B cell (primary cell): ENCODE measurements around the gene DENND2A. TPM values are rescaled to one million over a fixed set of nuclear protein-coding genes. Genes with fewer than 3 reads are reported as not detected.

Experiments used
- ATAC-seq: fragments of 200-7000 bp; cut with Tn5 transposase; one replicate; pipeline ENCODE4 v1.10.0; 2021; ENCODE audit warnings: low read depth, mild to moderate bottlenecking, moderate number of reproducible peaks, moderate library complexity
- CTCF ChIA-PET: fragments of 350-600 bp; sonication (Branson Sonifier 250); formaldehyde crosslinking; loops from one replicate; lab custom pipeline; 2021; ENCODE audit warnings: antibody characterized with exemption, inconsistent platforms; lab: Charles Lee
- POLR2A ChIA-PET: fragments of 350-600 bp; sonication (Branson Sonifier 250); formaldehyde crosslinking; loops from one replicate; lab custom pipeline; 2021; ENCODE audit warnings: antibody characterized with exemption; lab: Charles Lee
- DNase-seq: peaks from one replicate; pipeline ENCODE4 v3.0.0; 2013
- H2AFZ ChIP-seq: 2 replicates; pipeline ENCODE4 v1.6.1; 2012; ENCODE audit warnings: mild to moderate bottlenecking, low read depth, low read length; ENCODE audit not compliant: insufficient read depth, poor library complexity, severe bottlenecking
- H3K27ac ChIP-seq, 2 donors: 1 replicate in 1 of 2; 2 replicates in 1 of 2; pipeline ENCODE4 v1.5.1; 2012 to 2013; ENCODE audit warnings: low read length in 2 of 2, mild to moderate bottlenecking in 2 of 2, moderate library complexity in 1 of 2
- H3K27me3 ChIP-seq, 4 experiments: fragments of 200-600 bp in 1 of 4; sonication (generic) in 1 of 4; replicated peaks in 1 of 4; 1 replicate in 2 of 4; 2 replicates in 2 of 4; pipeline versions ENCODE4 v1.6.1 to v1.7.0; 2013 to 2016; ENCODE audit warnings: low read length in 3 of 4, mild to moderate bottlenecking in 2 of 4, mixed read lengths in 1 of 4, moderate library complexity in 1 of 4; ENCODE audit not compliant: insufficient read depth in 4 of 4, control insufficient read depth in 3 of 4; ENCODE audit errors: control extremely low read depth in 1 of 4
- H3K36me3 ChIP-seq, 2 experiments: replicated peaks in 1 of 2; 1 replicate in 1 of 2; 2 replicates in 1 of 2; pipeline versions ENCODE4 v1.6.1 to v1.7.1; 2013; ENCODE audit warnings: low read length in 1 of 2; ENCODE audit not compliant: insufficient read depth in 2 of 2, control insufficient read depth in 1 of 2; ENCODE audit errors: control extremely low read depth in 1 of 2, extremely low read depth in 1 of 2
- H3K4me1 ChIP-seq, 2 donors: fragments of 200-600 bp in 1 of 2; sonication (generic) in 1 of 2; 1 replicate in 1 of 2; 2 replicates in 1 of 2; pipeline versions ENCODE4 v1.5.1 to v1.6.1; 2013 to 2017; ENCODE audit warnings: low read length in 2 of 2; ENCODE audit not compliant: control insufficient read depth in 2 of 2, insufficient read depth in 2 of 2
- H3K4me2 ChIP-seq: replicated peaks from 2 replicates; pipeline ENCODE3; 2012; ENCODE audit warnings: mild to moderate bottlenecking, low read depth, low read length; ENCODE audit not compliant: poor library complexity, severe bottlenecking
- H3K4me3 ChIP-seq, 5 experiments: fragments of 200-600 bp in 1 of 5; sonication (generic) in 1 of 5; 1 replicate in 3 of 5; 2 replicates in 2 of 5; pipeline versions ENCODE4 v1.5.1 to v1.7.0; 2011 to 2016; ENCODE audit warnings: low read length in 4 of 5, mild to moderate bottlenecking in 4 of 5, low read depth in 2 of 5, control low read depth in 1 of 5, moderate library complexity in 1 of 5; ENCODE audit not compliant: insufficient read depth in 1 of 5; ENCODE audit errors: control extremely low read depth in 1 of 5, extremely low read depth in 1 of 5
- H3K79me2 ChIP-seq: fragments of 200-600 bp; sonication (generic); one replicate; pipeline ENCODE4 v1.6.0; 2016; ENCODE audit warnings: low read length; ENCODE audit not compliant: control insufficient read depth, insufficient read depth
- H3K9ac ChIP-seq: fragments of 200-600 bp; sonication (generic); 2 replicates; pipeline ENCODE4 v1.6.1; 2017; ENCODE audit warnings: mild to moderate bottlenecking, low read length, moderate library complexity
- H3K9me3 ChIP-seq, 3 donors: one replicate each; pipeline versions ENCODE4 v1.6.1 to v1.7.1; 2013; ENCODE audit warnings: low read length in 2 of 3; ENCODE audit not compliant: control insufficient read depth in 2 of 3, insufficient read depth in 1 of 3; ENCODE audit errors: control extremely low read depth in 1 of 3
- H4K20me1 ChIP-seq: 2 replicates; pipeline ENCODE4 v1.6.0; 2012; ENCODE audit warnings: mild to moderate bottlenecking, low read length; ENCODE audit not compliant: insufficient read depth, control insufficient read depth, poor library complexity, severe bottlenecking
- H3K27ac Mint-ChIP-seq: one replicate; pipeline ENCODE4 v1.8.0; 2021; ENCODE audit warnings: mixed read lengths
- H3K27me3 Mint-ChIP-seq: one replicate; pipeline ENCODE4 v1.8.0; 2021; ENCODE audit warnings: mixed read lengths
- H3K4me1 Mint-ChIP-seq: one replicate; pipeline ENCODE4 v1.8.0; 2021; ENCODE audit warnings: mixed read lengths
- H3K4me3 Mint-ChIP-seq: one replicate; pipeline ENCODE4 v1.8.0; 2021; ENCODE audit warnings: mixed read lengths
- H3K9me3 Mint-ChIP-seq: one replicate; pipeline ENCODE4 v1.8.0; 2022; ENCODE audit warnings: mixed read lengths; ENCODE audit not compliant: insufficient read depth
- EZH2 ChIP-seq: IDR thresholded peaks from 2 replicates; pipeline ENCODE4 v1.6.1; 2012; ENCODE audit warnings: borderline replicate concordance, low read depth, mild to moderate bottlenecking, moderate library complexity, low read length; ENCODE audit not compliant: insufficient read depth, poor library complexity, severe bottlenecking
- WGBS: methylation state at CpG from one replicate; pipeline ENCODE4 v1.1.5; 2013; ENCODE audit warnings: missing lambda C conversion rate; ENCODE audit not compliant: insufficient coverage; 5-methylcytosine and 5-hydroxymethylcytosine counted together
- intact Hi-C: fragments of 100-400 bp; cut with micrococcal nuclease; formaldehyde crosslinking; loops from one replicate; pipeline ENCODE4 v1.10.0; 2022
- polyA plus RNA-seq: library from polyadenylated mRNA; depleted of rRNA; stranded (reverse); fragments of >200 nt; gene quantifications from 2 replicates; pipeline ENCODE4 v1.2.3, GENCODE V29; 2012
- total RNA-seq, 2 donors: library from RNA; stranded (reverse); fragments of 120-200 nt in 1 of 2; gene quantifications; 1 replicate in 1 of 2; 2 replicates in 1 of 2; pipeline versions ENCODE4 v1.2.3 to v1.2.4, GENCODE V29; 2013 to 2022
- TF ChIP-seq, protein P1 (sequence below): fragments of 200-600 bp; IDR thresholded peaks from one replicate; pipeline ENCODE4 v1.8.0; 2022; ENCODE audit warnings: antibody characterized with exemption, mild to moderate bottlenecking

The DENND2A gene
- total and polyA plus RNA-seq, 2 donors (not counting 1 experiment from before 2014, with no cell fraction given): 0.31 TPM; not detected in 1

DNA sequence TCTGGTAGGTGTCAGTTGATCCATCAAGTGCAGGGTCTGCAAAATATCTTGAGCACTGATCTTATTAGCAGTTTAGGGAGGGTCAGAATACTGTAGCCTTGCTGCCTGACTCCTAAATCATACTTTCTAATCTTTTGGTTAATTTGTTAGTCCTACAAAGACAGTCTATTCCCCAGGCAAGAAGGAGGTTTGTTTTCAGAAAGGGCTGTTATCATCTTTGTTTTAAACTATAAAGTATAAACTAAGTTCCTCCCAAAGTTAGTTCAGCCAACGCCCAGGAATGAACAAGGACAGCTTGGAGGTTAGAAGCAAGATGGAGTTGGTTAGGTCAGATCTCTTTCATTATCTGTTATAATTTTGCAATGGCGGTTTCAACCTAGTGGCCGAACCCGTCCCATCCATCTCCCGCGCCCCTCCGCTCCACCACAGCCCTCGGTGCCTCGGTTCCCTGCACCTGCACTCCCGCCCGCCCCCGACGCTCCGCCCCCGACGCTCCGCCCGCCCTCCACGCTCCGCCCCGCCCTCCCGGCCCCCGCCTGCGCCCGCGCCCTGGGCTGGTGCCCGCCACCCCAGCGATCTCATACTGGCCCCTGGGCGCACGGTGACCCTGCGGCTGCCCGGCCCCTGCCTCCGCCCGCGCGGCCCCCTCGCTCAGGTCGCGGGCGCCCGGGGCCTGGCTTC lies 31.9 kb upstream of the DENND2A start, which contains the start of gene ADCK2:
Gene ADCK2, plus strand, starts transcription at position 564 of the 681 bp plus-strand sequence. CDS start 386 bp downstream, outside the sequence.
- CTCF ChIA-PET: interaction anchor here (1.0 to 1.7 kb wide), 3 partner anchors 12 to 1066 kb away, joined by 3 to 4 read pairs (median 3); partner anchors contain the start of gene SSBP1
- Histone ChIP-seq H4K20me1 (no peaks in the 10 kb centered on the region), H2AFZ (peak within 1 kb of the TSS; percentile 90), H3K4me1 (peaks cover 42 to 49% of the 10 kb centered on the region in 2 donors), H3K4me3 (peak within 1 kb of the TSS; percentile 4 to 76 (median 70)), H3K79me2 (peaks cover 10% of the 10 kb centered on the region), H3K9ac (peak within 1 kb of the TSS; percentile 75), H3K36me3 (no peaks in the 10 kb centered on the region), H3K4me2 (peak within 1 kb of the TSS; percentile 80), H3K27me3 (no peaks in the 10 kb centered on the region), H3K27ac (peak within 1 kb of the TSS; percentile 48 to 79), H3K9me3 (peaks cover 0 to 7% (median 0%) of the 10 kb centered on the region in 3 donors)
- Mint-ChIP-seq H3K27me3 (no peaks in the 10 kb centered on the region), H3K4me1 (peaks cover 46% of the 10 kb centered on the region), H3K4me3 (peak within 1 kb of the TSS; percentile 87), H3K9me3 (no peaks in the 10 kb centered on the region), H3K27ac (peak within 1 kb of the TSS; percentile 91)
- under 1% methylated on average over 34 of the region's 41 CpGs for WGBS
- TF ChIP-seq EZH2: no peak
- TF ChIP-seq, protein P1, sequence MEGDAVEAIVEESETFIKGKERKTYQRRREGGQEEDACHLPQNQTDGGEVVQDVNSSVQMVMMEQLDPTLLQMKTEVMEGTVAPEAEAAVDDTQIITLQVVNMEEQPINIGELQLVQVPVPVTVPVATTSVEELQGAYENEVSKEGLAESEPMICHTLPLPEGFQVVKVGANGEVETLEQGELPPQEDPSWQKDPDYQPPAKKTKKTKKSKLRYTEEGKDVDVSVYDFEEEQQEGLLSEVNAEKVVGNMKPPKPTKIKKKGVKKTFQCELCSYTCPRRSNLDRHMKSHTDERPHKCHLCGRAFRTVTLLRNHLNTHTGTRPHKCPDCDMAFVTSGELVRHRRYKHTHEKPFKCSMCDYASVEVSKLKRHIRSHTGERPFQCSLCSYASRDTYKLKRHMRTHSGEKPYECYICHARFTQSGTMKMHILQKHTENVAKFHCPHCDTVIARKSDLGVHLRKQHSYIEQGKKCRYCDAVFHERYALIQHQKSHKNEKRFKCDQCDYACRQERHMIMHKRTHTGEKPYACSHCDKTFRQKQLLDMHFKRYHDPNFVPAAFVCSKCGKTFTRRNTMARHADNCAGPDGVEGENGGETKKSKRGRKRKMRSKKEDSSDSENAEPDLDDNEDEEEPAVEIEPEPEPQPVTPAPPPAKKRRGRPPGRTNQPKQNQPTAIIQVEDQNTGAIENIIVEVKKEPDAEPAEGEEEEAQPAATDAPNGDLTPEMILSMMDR: no peak
- intact Hi-C loops: loop anchor here (2.0 to 10.0 kb wide), 6 partner anchors 16 to 1328 kb away; partner anchors contain the start of genes FMC1, KDM7A, MRPS33 and SLC37A3
- ATAC-seq (peak; percentile 70), DNase-seq (no peak)
- POLR2A ChIA-PET: interaction anchor here (1.2 to 1.3 kb wide), 2 partner anchors 24 to 342 kb away, joined by 3 to 4 read pairs; partner anchors contain the start of genes MRPS33 and NDUFB2
